HEK293T (cell line): ENCODE data around the gene TMEM51.

Experiments used
- ARNT ChIP-seq: fragments of 450-650 bp; IDR thresholded peaks from 2 replicates; pipeline ENCODE4 v1.6.1; 2017; ENCODE audit warnings: mild to moderate bottlenecking
- BHLHE40 ChIP-seq: fragments of 450-650 bp; IDR thresholded peaks from 2 replicates; pipeline ENCODE4 v1.6.1; 2016; ENCODE audit warnings: mild to moderate bottlenecking, moderate library complexity, borderline replicate concordance
- ELF4 ChIP-seq: fragments of 450-650 bp; IDR thresholded peaks from 2 replicates; pipeline ENCODE4 v1.6.1; 2017; ENCODE audit warnings: antibody characterized with exemption
- FOXA1 ChIP-seq: fragments of 450-650 bp; IDR thresholded peaks from 2 replicates; pipeline ENCODE4 v1.6.1; 2016; ENCODE audit warnings: mild to moderate bottlenecking
- FOXK2 ChIP-seq: fragments of 450-650 bp; IDR thresholded peaks from 2 replicates; pipeline ENCODE4 v1.6.1; 2016; ENCODE audit warnings: mild to moderate bottlenecking
- FOXM1 ChIP-seq: fragments of 450-650 bp; IDR thresholded peaks from 2 replicates; pipeline ENCODE4 v1.6.1; 2017; ENCODE audit warnings: mild to moderate bottlenecking, borderline replicate concordance
- SP1 ChIP-seq: fragments of 450-650 bp; IDR thresholded peaks from 2 replicates; pipeline ENCODE4 v1.6.1; 2017
- SUZ12 ChIP-seq: fragments of 450-650 bp; IDR thresholded peaks from 2 replicates; pipeline ENCODE4 v1.6.1; 2016; ENCODE audit warnings: mild to moderate bottlenecking

DNA sequence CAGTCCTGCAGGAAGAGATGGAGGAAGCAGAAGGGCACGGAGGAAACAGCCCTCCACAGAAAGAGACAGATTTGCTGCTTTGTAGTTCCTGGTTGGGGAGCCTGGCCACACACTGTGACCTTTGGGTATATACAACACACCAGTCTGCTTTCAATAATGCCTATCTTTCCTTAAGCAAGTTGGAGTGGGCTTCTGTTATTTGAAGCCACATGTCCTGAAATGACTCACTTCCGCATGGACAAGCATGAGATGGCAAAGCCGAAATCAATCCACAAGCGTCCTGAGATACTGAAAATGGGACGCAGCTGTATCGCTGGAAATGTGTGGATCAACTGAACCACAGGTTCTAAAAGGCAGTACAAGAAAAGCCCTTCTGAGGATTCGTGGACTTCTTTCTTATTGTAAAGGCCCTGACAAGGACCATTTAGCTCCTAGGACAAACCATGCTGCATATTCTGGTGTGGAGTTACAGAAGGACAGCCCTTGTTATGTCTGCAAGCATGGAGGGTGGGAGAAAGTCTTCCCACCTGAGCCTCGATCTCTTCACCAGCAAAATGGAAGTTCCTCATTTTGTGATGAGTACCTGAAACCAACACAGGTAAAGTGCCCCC lies 70.8 kb downstream of the TMEM51 start:
- TF ChIP-seq BHLHE40, result no peak
- TF ChIP-seq SUZ12, result no peak
- TF ChIP-seq ELF4, result no peak
- TF ChIP-seq FOXM1, result no peak
- no peak for TF ChIP-seq ARNT
- TF ChIP-seq SP1, result no peak
- TF ChIP-seq FOXA1, result no peak
- TF ChIP-seq FOXK2, result no peak
